Thyroid gland (tissue), 4 donors: ENCODE data around the gene PPARG.

ENCODE experiments used
- POLR2A ChIP-seq, 2 donors: fragments of 450-650 bp; IDR thresholded peaks; one replicate each; pipeline ENCODE4 v1.6.1; 2017; ENCODE audit warnings: antibody characterized with exemption in 2 of 2, mild to moderate bottlenecking in 2 of 2, moderate library complexity in 1 of 2
- TF ChIP-seq, protein P1 (sequence below), 6 experiments: fragments of 200-600 bp in 3 of 6; fragments of 450-650 bp in 3 of 6; sonication (generic) in 3 of 6; IDR thresholded peaks; one replicate each; pipeline ENCODE4 v1.5.1; 2016 to 2019; ENCODE audit warnings: antibody characterized with exemption in 6 of 6, mild to moderate bottlenecking in 2 of 6, inconsistent platforms in 1 of 6, moderate library complexity in 1 of 6

GRCh38 chr3:12446298-12446697 is 157.4 kb downstream of the PPARG start:
- TF ChIP-seq, protein P1, sequence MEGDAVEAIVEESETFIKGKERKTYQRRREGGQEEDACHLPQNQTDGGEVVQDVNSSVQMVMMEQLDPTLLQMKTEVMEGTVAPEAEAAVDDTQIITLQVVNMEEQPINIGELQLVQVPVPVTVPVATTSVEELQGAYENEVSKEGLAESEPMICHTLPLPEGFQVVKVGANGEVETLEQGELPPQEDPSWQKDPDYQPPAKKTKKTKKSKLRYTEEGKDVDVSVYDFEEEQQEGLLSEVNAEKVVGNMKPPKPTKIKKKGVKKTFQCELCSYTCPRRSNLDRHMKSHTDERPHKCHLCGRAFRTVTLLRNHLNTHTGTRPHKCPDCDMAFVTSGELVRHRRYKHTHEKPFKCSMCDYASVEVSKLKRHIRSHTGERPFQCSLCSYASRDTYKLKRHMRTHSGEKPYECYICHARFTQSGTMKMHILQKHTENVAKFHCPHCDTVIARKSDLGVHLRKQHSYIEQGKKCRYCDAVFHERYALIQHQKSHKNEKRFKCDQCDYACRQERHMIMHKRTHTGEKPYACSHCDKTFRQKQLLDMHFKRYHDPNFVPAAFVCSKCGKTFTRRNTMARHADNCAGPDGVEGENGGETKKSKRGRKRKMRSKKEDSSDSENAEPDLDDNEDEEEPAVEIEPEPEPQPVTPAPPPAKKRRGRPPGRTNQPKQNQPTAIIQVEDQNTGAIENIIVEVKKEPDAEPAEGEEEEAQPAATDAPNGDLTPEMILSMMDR (IDR thresholded peaks at IDR 0.05) = no peak
- no peak for TF ChIP-seq POLR2A (IDR thresholded peaks at IDR 0.05)
